H1 (cell line): Measurements from ENCODE around the gene COMP.

Experiments
- CHD1 ChIP-seq: IDR thresholded peaks from 2 replicates; pipeline ENCODE4 v1.6.1; 2012; ENCODE audit warnings: low read depth, low read length, improper control_type of control experiment
- EZH2 ChIP-seq: fragments of 200-600 bp; sonication (generic); IDR thresholded peaks from 2 replicates; pipeline ENCODE4 v1.7.1; 2012; ENCODE audit warnings: low read depth, mild to moderate bottlenecking, moderate library complexity, low read length, inconsistent platforms; ENCODE audit not compliant: severe bottlenecking
- JUND ChIP-seq: IDR thresholded peaks from 2 replicates; pipeline ENCODE4 v1.6.1; 2011; ENCODE audit warnings: mild to moderate bottlenecking, improper control_type of control experiment, low read length
- POLR2A ChIP-seq, 2 experiments: IDR thresholded peaks; 1 replicate in 1 of 2; 2 replicates in 1 of 2; pipeline ENCODE4 v1.6.1; 2011; ENCODE audit warnings: low read depth in 2 of 2, low read length in 2 of 2, mild to moderate bottlenecking in 2 of 2; ENCODE audit errors: control extremely low read depth in 1 of 2
- RAD21 ChIP-seq, 2 experiments: IDR thresholded peaks in 1 of 2; conservative IDR thresholded peaks in 1 of 2; 2 replicates each; pipeline ENCODE4 v1.6.1; 2011; ENCODE audit warnings: low read depth in 2 of 2, low read length in 2 of 2, improper control_type of control experiment in 1 of 2, inconsistent platforms in 1 of 2, mild to moderate bottlenecking in 1 of 2, moderate library complexity in 1 of 2
- SP1 ChIP-seq: IDR thresholded peaks from 2 replicates; pipeline ENCODE4 v1.6.1; 2011; ENCODE audit warnings: low read depth, low read length
- SP4 ChIP-seq: IDR thresholded peaks from 2 replicates; pipeline ENCODE4 v1.6.1; 2012; ENCODE audit warnings: low read length, inconsistent platforms
- TAF1 ChIP-seq: IDR thresholded peaks from 2 replicates; pipeline ENCODE4 v1.6.1; 2011; ENCODE audit warnings: mild to moderate bottlenecking, low read depth, low read length
- YY1 ChIP-seq: IDR thresholded peaks from 2 replicates; pipeline ENCODE4 v1.6.1; 2011; ENCODE audit warnings: low read depth, mild to moderate bottlenecking, low read length
- ZNF274 ChIP-seq: IDR thresholded peaks from 2 replicates; pipeline ENCODE4 v1.7.0; 2012; ENCODE audit warnings: low read length, borderline replicate concordance; ENCODE audit errors: extremely low read depth
- TF ChIP-seq, protein P1 (sequence below), 3 experiments: IDR thresholded peaks; 1 replicate in 2 of 3; 2 replicates in 1 of 3; pipeline versions ENCODE4 v1.5.1 to v1.6.1; 2011; ENCODE audit warnings: low read length in 3 of 3, mild to moderate bottlenecking in 3 of 3, inconsistent platforms in 2 of 3, low read depth in 1 of 3, moderate library complexity in 1 of 3; ENCODE audit not compliant: insufficient read depth in 1 of 3; ENCODE audit errors: control extremely low read depth in 1 of 3

GRCh38 chr19:18802354-18802753, 11.2 kb upstream of the COMP start:
- no peak for TF ChIP-seq CHD1
- no peak for TF ChIP-seq POLR2A (IDR thresholded peaks at IDR 0.05; ENCODE audit: control extremely low read depth in 1 of 2, low read depth in 2 of 2, low read length in 2 of 2)
- peak; percentile 70 for TF ChIP-seq TAF1
- TF ChIP-seq RAD21 (IDR thresholded peaks at IDR 0.05 in 1 of 2, conservative IDR thresholded peaks at IDR 0.05 in 1 of 2; ENCODE audit: low read depth in 2 of 2, low read length in 2 of 2) = no peak
- no peak for TF ChIP-seq YY1
- no peak for TF ChIP-seq SP4
- no peak for TF ChIP-seq JUND
- no peak for TF ChIP-seq ZNF274
- TF ChIP-seq, protein P1, sequence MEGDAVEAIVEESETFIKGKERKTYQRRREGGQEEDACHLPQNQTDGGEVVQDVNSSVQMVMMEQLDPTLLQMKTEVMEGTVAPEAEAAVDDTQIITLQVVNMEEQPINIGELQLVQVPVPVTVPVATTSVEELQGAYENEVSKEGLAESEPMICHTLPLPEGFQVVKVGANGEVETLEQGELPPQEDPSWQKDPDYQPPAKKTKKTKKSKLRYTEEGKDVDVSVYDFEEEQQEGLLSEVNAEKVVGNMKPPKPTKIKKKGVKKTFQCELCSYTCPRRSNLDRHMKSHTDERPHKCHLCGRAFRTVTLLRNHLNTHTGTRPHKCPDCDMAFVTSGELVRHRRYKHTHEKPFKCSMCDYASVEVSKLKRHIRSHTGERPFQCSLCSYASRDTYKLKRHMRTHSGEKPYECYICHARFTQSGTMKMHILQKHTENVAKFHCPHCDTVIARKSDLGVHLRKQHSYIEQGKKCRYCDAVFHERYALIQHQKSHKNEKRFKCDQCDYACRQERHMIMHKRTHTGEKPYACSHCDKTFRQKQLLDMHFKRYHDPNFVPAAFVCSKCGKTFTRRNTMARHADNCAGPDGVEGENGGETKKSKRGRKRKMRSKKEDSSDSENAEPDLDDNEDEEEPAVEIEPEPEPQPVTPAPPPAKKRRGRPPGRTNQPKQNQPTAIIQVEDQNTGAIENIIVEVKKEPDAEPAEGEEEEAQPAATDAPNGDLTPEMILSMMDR (IDR thresholded peaks at IDR 0.05; ENCODE audit: control extremely low read depth in 1 of 3, insufficient read depth in 1 of 3, low read depth in 1 of 3, low read length in 3 of 3) = no peak
- no peak for TF ChIP-seq EZH2
- TF ChIP-seq SP1 = peak; percentile 49; the same call in 1 of the 2 replicates
